GM19328 (cell line): Measurements from ENCODE around the gene MMEL1.
"Not testable (repeated sequence)": the region's sequence is repeated elsewhere in the genome, so short reads cannot be mapped to it uniquely, and the experiment has no call there.

Experiments
- ATAC-seq: cut with Tn5 transposase; IDR thresholded peaks from one replicate; pipeline ENCODE4 v1.9.1; 2021; ENCODE audit warnings: mild to moderate bottlenecking, moderate library complexity; ENCODE audit not compliant: unreplicated experiment

The MMEL1 gene

GRCh38 chr1:2575801-2576663 lies 56.8 kb downstream of the MMEL1 start:
- no peak for ATAC-seq

- ATAC-seq, result no peak
Observed at GRCh38 chr1:2574350-2574749, 58.5 kb downstream of the MMEL1 start.

GRCh38 chr1:2573250-2573920 lies 59.4 kb downstream of the MMEL1 start:
- ATAC-seq, result no peak

- ATAC-seq, result no peak
Observed at GRCh38 chr1:2571348-2571747, 61.5 kb downstream of the MMEL1 start.

GRCh38 chr1:2570332-2570731 lies 62.5 kb downstream of the MMEL1 start:
- ATAC-seq, result no peak

- not testable (repeated sequence) for ATAC-seq
Observed at GRCh38 chr1:2569703-2570102, 63.1 kb downstream of the MMEL1 start.

- no peak for ATAC-seq
Observed at GRCh38 chr1:2569060-2569459, 63.8 kb downstream of the MMEL1 start.

GRCh38 chr1:2568187-2568816 lies 64.5 kb downstream of the MMEL1 start:
- ATAC-seq, result not testable (repeated sequence)

GRCh38 chr1:2567083-2567679 lies 65.6 kb downstream of the MMEL1 start:
- no peak for ATAC-seq

GRCh38 chr1:2566101-2567045 lies 66.4 kb downstream of the MMEL1 start:
- ATAC-seq, result no peak

GRCh38 chr1:2564815-2565374 lies 67.9 kb downstream of the MMEL1 start:
- ATAC-seq, result no peak

- ATAC-seq, result no peak
Observed at GRCh38 chr1:2564006-2564814, 68.6 kb downstream of the MMEL1 start.

GRCh38 chr1:2563205-2563604 lies 69.6 kb downstream of the MMEL1 start:
- ATAC-seq, result no peak

- no peak for ATAC-seq
Observed at GRCh38 chr1:2561898-2562895, 70.6 kb downstream of the MMEL1 start.

- no peak for ATAC-seq
Observed at GRCh38 chr1:2561446-2561845, 71.4 kb downstream of the MMEL1 start.

- ATAC-seq, result no peak
Observed at GRCh38 chr1:2560299-2561073, 72.3 kb downstream of the MMEL1 start.
